K562 (cell line): ENCODE data around the gene PSMC3IP. TPM values are rescaled to one million over a fixed set of nuclear protein-coding genes. Genes with fewer than 3 reads are reported as not detected.
A peak's percentile ranks its signal among the peaks of the same experiment; 100 is the strongest.

ENCODE experiments used
- ATAC-seq: fragments of 200-7000 bp; cut with Tn5 transposase; 3 replicates; pipeline ENCODE4 v1.9.1; 2020; ENCODE audit warnings: moderate library complexity
- BruUV-seq: library from RNA; stranded (reverse); fragments of 400-500 nt; replicated peaks from 2 replicates; lab custom pipeline; 2021; lab: Mats Ljungman, UMichigan
- CTCF ChIA-PET: fragments of 300-600 bp; formaldehyde crosslinking; extraction: SDS; loops from one replicate; lab custom pipeline; 2021; ENCODE audit warnings: low intra/inter-chr PET ratio; lab: Yijun Ruan, JAX
- POLR2A ChIA-PET: fragments of 300-600, 350-650 bp; sonication (Branson Sonifier 250); formaldehyde crosslinking; extraction: SDS; loops from one replicate; lab custom pipeline; 2021; ENCODE audit warnings: antibody characterized with exemption, inconsistent platforms; lab: Yijun Ruan, JAX
- DNase-seq, 4 experiments: peaks; one replicate each; pipeline versions ENCODE4 v3.0.0 to v3.0.0-alpha.2; 2011 to 2018; ENCODE audit warnings: low spot score in 3 of 4, mixed read lengths in 3 of 4; ENCODE audit errors: extremely low read depth in 1 of 4
- FAIRE-seq: peaks from 2 replicates; lab custom pipeline; 2011; peaks lifted over from hg19 to GRCh38; lab: Jason Lieb, UNC
- H2AFZ ChIP-seq: 2 replicates; pipeline ENCODE4 v1.6.0; 2011; ENCODE audit warnings: low read depth, low read length, control low read depth, inconsistent platforms
- H3K27ac ChIP-seq: fragments of 200-600 bp; 3 replicates; pipeline ENCODE4 v1.8.0; 2011; ENCODE audit warnings: low read depth, mild to moderate bottlenecking, control low read depth, inconsistent platforms, low read length, moderate library complexity, mixed read lengths; ENCODE audit errors: extremely low read depth
- H3K27me3 ChIP-seq, 2 experiments: fragments of 300-600 bp in 1 of 2; 2 replicates in 1 of 2; 3 replicates in 1 of 2; pipeline versions ENCODE4 v1.6.0 to v1.8.0; 2011; ENCODE audit warnings: inconsistent platforms in 2 of 2, low read length in 2 of 2, mild to moderate bottlenecking in 1 of 2, mixed read lengths in 1 of 2, moderate library complexity in 1 of 2; ENCODE audit not compliant: control insufficient read depth in 2 of 2, insufficient read depth in 2 of 2
- H3K36me3 ChIP-seq: fragments of 300-600 bp; 3 replicates; pipeline ENCODE4 v1.8.0; 2011; ENCODE audit warnings: mild to moderate bottlenecking, low read length, inconsistent platforms; ENCODE audit not compliant: control insufficient read depth, insufficient read depth
- H3K4me1 ChIP-seq, 2 experiments: fragments of 200-600 bp in 1 of 2; replicated peaks in 1 of 2; 2 replicates in 1 of 2; 3 replicates in 1 of 2; pipeline versions ENCODE4 v1.5.1 to v1.8.0; 2011; ENCODE audit warnings: inconsistent platforms in 2 of 2, low read length in 2 of 2, mild to moderate bottlenecking in 1 of 2, mixed read lengths in 1 of 2, moderate library complexity in 1 of 2; ENCODE audit not compliant: control insufficient read depth in 2 of 2, insufficient read depth in 2 of 2
- H3K4me2 ChIP-seq: 2 replicates; pipeline ENCODE4 v1.6.1; 2011; ENCODE audit warnings: low read length, control low read depth, inconsistent platforms, mixed read lengths; ENCODE audit not compliant: insufficient read depth
- H3K4me3 ChIP-seq: fragments of 200-600 bp; sonication (generic), shearing (Covaris generic); 2 replicates; pipeline ENCODE4 v1.5.1; 2016; ENCODE audit warnings: control low read depth, inconsistent platforms
- H3K79me2 ChIP-seq: fragments of 200-600 bp; 3 replicates; pipeline ENCODE4 v1.8.0; 2011; ENCODE audit warnings: low read length, inconsistent platforms; ENCODE audit not compliant: control insufficient read depth, insufficient read depth
- H3K9ac ChIP-seq, 2 experiments: 2 replicates each; pipeline versions ENCODE4 v1.6.0 to v1.6.1; 2011; ENCODE audit warnings: low read depth in 2 of 2, low read length in 2 of 2, control low read depth in 1 of 2, inconsistent platforms in 1 of 2, mild to moderate bottlenecking in 1 of 2, mixed read lengths in 1 of 2; ENCODE audit not compliant: insufficient read depth in 1 of 2
- H3K9me1 ChIP-seq: one replicate; pipeline ENCODE4 v1.6.0; 2011; ENCODE audit warnings: inconsistent platforms, mild to moderate bottlenecking, low read length, moderate library complexity; ENCODE audit not compliant: control insufficient read depth, insufficient read depth
- H3K9me3 ChIP-seq: replicated peaks from 2 replicates; pipeline ENCODE4 v1.5.1; 2011; ENCODE audit warnings: low read depth, low read length, inconsistent platforms; ENCODE audit not compliant: control insufficient read depth, insufficient read depth
- H4K20me1 ChIP-seq: replicated peaks from 2 replicates; pipeline ENCODE4 v1.6.1; 2011; ENCODE audit warnings: low read length, inconsistent platforms, mixed read lengths; ENCODE audit not compliant: control insufficient read depth, insufficient read depth
- CBX1 ChIP-seq: sonication (generic); IDR thresholded peaks from 2 replicates; pipeline ENCODE4 v1.6.1; 2016; ENCODE audit warnings: antibody characterized with exemption, low read depth, mild to moderate bottlenecking
- CREB1 ChIP-seq, 2 experiments: sonication (generic) in 1 of 2; formaldehyde crosslinking in 1 of 2; IDR thresholded peaks; 2 replicates each; pipeline versions ENCODE4 v1.6.1 to v1.8.0; 2012 to 2022; ENCODE audit warnings: inconsistent platforms in 1 of 2, mild to moderate bottlenecking in 1 of 2, missing genetic modification reagents in 1 of 2, moderate library complexity in 1 of 2
- FUS ChIP-seq: fragments of 200-400 bp; formaldehyde crosslinking; optimal IDR thresholded peaks from 2 replicates; pipeline ENCODE3; 2017; ENCODE audit warnings: low read depth, low read length
- GATAD2B ChIP-seq: fragments of 450-650 bp; IDR thresholded peaks from 2 replicates; pipeline ENCODE4 v1.6.1; 2017; ENCODE audit warnings: mild to moderate bottlenecking, borderline replicate concordance
- NCOA1 ChIP-seq: fragments of 450-650 bp; IDR thresholded peaks from 2 replicates; pipeline ENCODE4 v1.6.1; 2016; ENCODE audit warnings: low read depth
- RNF219 ChIP-seq: fragments of 250-450 bp; sonication (Bioruptor Pico); IDR thresholded peaks from 2 replicates; pipeline ENCODE4 v1.5.0; 2022; ENCODE audit warnings: mild to moderate bottlenecking
- TARDBP ChIP-seq: fragments of 450-650 bp; IDR thresholded peaks from 2 replicates; pipeline ENCODE4 v1.6.1; 2016
- TCF15 ChIP-seq: fragments of 250-450 bp; sonication (Bioruptor Pico); IDR thresholded peaks from 2 replicates; pipeline ENCODE4 v1.8.0; 2022; ENCODE audit warnings: moderate library complexity, mild to moderate bottlenecking, inconsistent platforms
- TCF3 ChIP-seq: sonication (generic); formaldehyde crosslinking; IDR thresholded peaks from 2 replicates; pipeline ENCODE4 v1.4.0; 2020; ENCODE audit warnings: mild to moderate bottlenecking, missing genetic modification reagents
- WHSC1 ChIP-seq: IDR thresholded peaks from one replicate; pipeline ENCODE4 v1.6.1; 2012; ENCODE audit warnings: low read length, control low read depth, inconsistent platforms
- ZNF133 ChIP-seq: fragments of 250-450 bp; sonication (Bioruptor Pico); IDR thresholded peaks from 2 replicates; pipeline ENCODE4 v1.4.0; 2020; ENCODE audit warnings: mild to moderate bottlenecking
- ZNF778 ChIP-seq: fragments of 450-650 bp; formaldehyde crosslinking; IDR thresholded peaks from 2 replicates; pipeline ENCODE4 v1.4.0; 2020; ENCODE audit warnings: mild to moderate bottlenecking, moderate library complexity
- WGBS: fragments of 100-300 bp; shearing (Covaris generic); methylation state at CpG from one replicate; pipeline ENCODE4 v1.1.6; 2016; ENCODE audit warnings: low coverage, mixed read lengths; ENCODE audit not compliant: insufficient coverage; ENCODE audit errors: missing lambda C conversion rate; 5-methylcytosine and 5-hydroxymethylcytosine counted together
- in situ Hi-C: fragments of 300-500 bp; cut with MboI; formaldehyde crosslinking; loops from 4 replicates; pipeline ENCODE4 v1.15.0; 2018; ENCODE audit warnings: inconsistent platforms, mixed read lengths
- intact Hi-C: fragments of 100-400 bp; cut with micrococcal nuclease; formaldehyde crosslinking; loops from 2 replicates; pipeline ENCODE4 v1.14.2; 2022
- polyA plus RNA-seq, 8 experiments: library from polyadenylated mRNA; depleted of rRNA in 4 of 8; stranded (reverse) in 5 of 8; unstranded in 3 of 8; fragments of >200 nt; fragmentation: Nextera tagmentation in 2 of 8; fragmentation: Illumina TruSeq in 1 of 8; extraction: Ambion mirVana in 2 of 8; extraction: Trizol in 1 of 8; gene quantifications; 2 replicates each; pipeline versions ENCODE4 v1.2.1 to v1.2.3, GENCODE V29; 2011 to 2014; ENCODE audit warnings: inconsistent platforms in 1 of 8, missing spikeins in 1 of 8
- total RNA-seq, 7 experiments: library from RNA; depleted of rRNA in 6 of 7; stranded (reverse); fragments of >200 nt in 6 of 7; fragmentation: Illumina TruSeq in 2 of 7; extraction: Trizol in 2 of 7; gene quantifications; 2 replicates each; pipeline versions ENCODE4 v1.2.1 to v1.2.3, GENCODE V29; 2011 to 2021; ENCODE audit warnings: low replicate concordance in 1 of 7
- TF ChIP-seq, protein P1 (sequence below): sonication (generic); formaldehyde crosslinking; IDR thresholded peaks from 2 replicates; pipeline ENCODE4 v1.8.1; 2023; ENCODE audit warnings: mild to moderate bottlenecking, missing genetic modification reagents
- TF ChIP-seq, protein P2 (sequence below), 2 experiments: fragments of 450-650 bp; conservative IDR thresholded peaks; 2 replicates each; pipeline ENCODE4 v1.6.1; 2017; ENCODE audit warnings: mild to moderate bottlenecking in 2 of 2, moderate library complexity in 2 of 2

PSMC3IP gene
- total and polyA plus RNA-seq, 9 of the 15 experiments (the other 6 are each of a cell fraction or from before 2014, with no cell fraction given) = 13.8 to 65.6 (median 32.8) TPM

DNA sequence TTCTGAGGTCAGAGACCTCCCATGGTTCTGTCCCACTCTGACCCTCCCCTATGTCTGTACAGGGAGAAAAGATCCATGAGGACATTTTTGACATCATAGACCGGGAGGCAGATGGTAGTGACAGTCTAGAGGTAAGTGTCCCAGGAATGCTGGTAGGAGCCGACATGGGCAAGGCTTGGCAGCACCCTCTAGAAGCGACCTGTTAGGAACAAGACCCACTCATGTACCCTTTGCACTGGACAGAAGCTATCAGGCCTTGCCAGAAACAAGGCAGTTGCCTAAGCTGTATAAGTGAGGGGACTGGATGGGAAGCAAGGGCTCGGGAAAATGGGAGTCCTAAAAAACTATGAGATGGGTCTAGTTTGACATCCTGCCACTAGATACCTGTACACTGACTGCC is 34.5 kb upstream of the PSMC3IP start:
- FAIRE-seq = no peak

More for the DNA sequence above, 34.5 kb upstream of the PSMC3IP start:
- no peak overlapping the region for H3K4me3 ChIP-seq
- no peak for ATAC-seq
- H2AFZ ChIP-seq = no peak overlapping the region
- POLR2A ChIA-PET = interaction anchor here (1.0 to 1.5 kb wide), 3 partner anchors 10 to 72 kb away, joined by 3 to 4 read pairs (median 4); no protein-coding TSS in a partner anchor
- TSS peak; percentile 16 for BruUV-seq
- no peak overlapping the region for H3K9ac ChIP-seq
- TF ChIP-seq FUS (no peak), RNF219 (CRISPR knock-in tag) (no peak), TARDBP (no peak), WHSC1 (no peak), TCF15 (CRISPR knock-in tag) (no peak), CBX1 (no peak), ZNF133 (CRISPR knock-in tag) (no peak), GATAD2B (no peak), NCOA1 (no peak), ZNF778 (CRISPR knock-in tag) (no peak), CREB1 (IDR thresholded peaks at IDR 0.05) (no peak), CREB1 (CRISPR knock-in tag; IDR thresholded peaks at IDR 0.05) (no peak), TCF3 (no peak)
- TF ChIP-seq, protein P1, sequence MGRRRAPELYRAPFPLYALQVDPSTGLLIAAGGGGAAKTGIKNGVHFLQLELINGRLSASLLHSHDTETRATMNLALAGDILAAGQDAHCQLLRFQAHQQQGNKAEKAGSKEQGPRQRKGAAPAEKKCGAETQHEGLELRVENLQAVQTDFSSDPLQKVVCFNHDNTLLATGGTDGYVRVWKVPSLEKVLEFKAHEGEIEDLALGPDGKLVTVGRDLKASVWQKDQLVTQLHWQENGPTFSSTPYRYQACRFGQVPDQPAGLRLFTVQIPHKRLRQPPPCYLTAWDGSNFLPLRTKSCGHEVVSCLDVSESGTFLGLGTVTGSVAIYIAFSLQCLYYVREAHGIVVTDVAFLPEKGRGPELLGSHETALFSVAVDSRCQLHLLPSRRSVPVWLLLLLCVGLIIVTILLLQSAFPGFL (CRISPR knock-in tag) = no peak
- TF ChIP-seq, protein P2, sequence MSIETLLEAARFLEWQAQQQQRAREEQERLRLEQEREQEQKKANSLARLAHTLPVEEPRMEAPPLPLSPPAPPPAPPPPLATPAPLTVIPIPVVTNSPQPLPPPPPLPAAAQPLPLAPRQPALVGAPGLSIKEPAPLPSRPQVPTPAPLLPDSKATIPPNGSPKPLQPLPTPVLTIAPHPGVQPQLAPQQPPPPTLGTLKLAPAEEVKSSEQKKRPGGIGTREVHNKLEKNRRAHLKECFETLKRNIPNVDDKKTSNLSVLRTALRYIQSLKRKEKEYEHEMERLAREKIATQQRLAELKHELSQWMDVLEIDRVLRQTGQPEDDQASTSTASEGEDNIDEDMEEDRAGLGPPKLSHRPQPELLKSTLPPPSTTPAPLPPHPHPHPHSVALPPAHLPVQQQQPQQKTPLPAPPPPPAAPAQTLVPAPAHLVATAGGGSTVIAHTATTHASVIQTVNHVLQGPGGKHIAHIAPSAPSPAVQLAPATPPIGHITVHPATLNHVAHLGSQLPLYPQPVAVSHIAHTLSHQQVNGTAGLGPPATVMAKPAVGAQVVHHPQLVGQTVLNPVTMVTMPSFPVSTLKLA (conservative IDR thresholded peaks at IDR 0.05) = no peak
- H3K27me3 ChIP-seq = no peaks in the 10 kb centered on the region
- no peaks in the 10 kb centered on the region for H4K20me1 ChIP-seq
- 93% methylated on average over 4 of the region's 4 CpGs for WGBS
- H3K27ac ChIP-seq = no peak overlapping the region
- CTCF ChIA-PET = no interaction called here
- no peaks in the 10 kb centered on the region for H3K9me3 ChIP-seq
- peaks cover 4 to 14% of the 10 kb centered on the region in 2 experiments; a peak in 4 of 5 replicates for H3K4me1 ChIP-seq
- in situ Hi-C loops (no loop called here), intact Hi-C loops (no loop called here)
- peaks cover 33% of the 10 kb centered on the region for H3K79me2 ChIP-seq
- H3K9me1 ChIP-seq = no peaks in the 10 kb centered on the region
- peaks cover 52% of the 10 kb centered on the region for H3K36me3 ChIP-seq
- H3K4me2 ChIP-seq = no peak overlapping the region
- no peak for DNase-seq
